Nucleus accumbens (tissue), 56 donors: ENCODE results near the gene RFWD3.
"Not testable (repeated sequence)": the region's sequence is repeated elsewhere in the genome, so short reads cannot be mapped to it uniquely, and the experiment has no call there.

Source experiments
- DNase-seq, 56 donors: peaks; one replicate each; lab custom pipeline; 2025; lab: John Stamatoyannopoulos, UW

The RFWD3 gene

DNA sequence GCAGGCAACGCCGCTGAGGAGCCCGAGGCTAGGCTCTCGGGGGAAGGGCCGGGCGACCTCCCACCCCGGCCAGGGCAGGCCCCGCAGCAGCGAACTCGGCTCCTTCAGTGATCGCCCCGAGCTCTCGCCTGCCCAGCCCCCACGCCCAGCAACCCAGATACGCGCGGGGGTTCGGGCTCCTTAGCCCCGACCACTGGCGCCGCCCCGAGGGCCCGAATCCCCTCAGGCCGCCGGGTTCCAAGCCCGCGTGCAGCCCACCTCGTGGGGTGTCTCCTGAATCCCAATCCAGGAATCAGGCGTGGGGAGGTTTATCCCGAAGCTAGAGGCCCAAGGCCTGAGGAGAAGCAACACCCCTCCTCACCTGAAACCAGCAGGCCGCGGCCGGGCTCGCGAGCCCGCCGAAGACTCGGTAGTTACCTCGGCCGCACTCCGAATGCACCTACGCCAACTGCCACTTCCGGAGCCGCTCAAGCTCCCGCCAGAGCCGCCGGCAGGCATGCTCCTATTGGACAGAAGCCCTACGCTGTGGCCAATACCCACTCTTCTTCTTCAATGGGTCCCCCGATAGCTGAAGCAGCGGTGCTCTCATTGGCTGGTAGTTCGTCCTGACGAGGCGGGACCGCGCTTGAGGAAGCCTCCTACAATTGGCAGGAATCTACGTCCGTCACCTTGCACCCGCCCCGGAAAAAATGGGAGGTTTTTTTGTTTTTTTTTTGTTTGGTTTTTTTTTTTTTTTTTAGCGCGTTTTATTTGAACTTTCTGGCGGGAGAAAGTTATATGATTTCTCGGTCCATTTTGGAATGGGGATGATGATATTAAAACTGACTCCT is at the start of gene RFWD3:
TSS of gene RFWD3 (minus strand) at position 453 of the 830 bp plus-strand sequence. CDS start 5,428 bp downstream, outside the sequence.
- peak; percentile 60 to 99 (median 96) for DNase-seq

DNA sequence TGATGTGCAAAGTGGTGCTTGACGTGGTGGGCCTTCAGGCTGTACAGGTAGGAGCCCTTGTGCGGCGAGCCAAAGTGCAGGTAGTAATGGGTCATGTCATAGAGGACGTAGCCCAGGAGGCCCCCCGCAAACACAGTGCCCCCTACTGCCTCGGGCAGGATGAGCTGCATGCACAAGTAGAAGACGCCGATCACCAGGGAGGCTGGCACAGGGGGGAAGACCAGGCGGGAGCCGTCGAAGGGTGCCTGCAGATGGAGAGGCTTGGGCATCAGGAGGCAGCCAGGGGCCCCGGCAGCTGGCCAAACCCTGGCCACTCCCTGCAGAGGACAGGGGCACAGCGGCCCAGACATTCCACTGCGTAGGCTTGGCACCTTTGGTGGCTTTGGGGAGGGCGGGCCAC is 49.7 kb upstream of the RFWD3 start:
- DNase-seq, result no peak

GRCh38 chr16:74713876-74714275 is 47.2 kb upstream of the RFWD3 start:
- no peak for DNase-seq

GRCh38 chr16:74713325-74713724 is 46.6 kb upstream of the RFWD3 start:
- peak in 2 of 56 donors; percentile 20 to 33 for DNase-seq

- no peak for DNase-seq
These were observed 45.3 kb upstream of the RFWD3 start for GRCh38 chr16:74711938-74712337.

- DNase-seq, result no peak
These were observed 43.7 kb upstream of the RFWD3 start for GRCh38 chr16:74710401-74710800.

DNA sequence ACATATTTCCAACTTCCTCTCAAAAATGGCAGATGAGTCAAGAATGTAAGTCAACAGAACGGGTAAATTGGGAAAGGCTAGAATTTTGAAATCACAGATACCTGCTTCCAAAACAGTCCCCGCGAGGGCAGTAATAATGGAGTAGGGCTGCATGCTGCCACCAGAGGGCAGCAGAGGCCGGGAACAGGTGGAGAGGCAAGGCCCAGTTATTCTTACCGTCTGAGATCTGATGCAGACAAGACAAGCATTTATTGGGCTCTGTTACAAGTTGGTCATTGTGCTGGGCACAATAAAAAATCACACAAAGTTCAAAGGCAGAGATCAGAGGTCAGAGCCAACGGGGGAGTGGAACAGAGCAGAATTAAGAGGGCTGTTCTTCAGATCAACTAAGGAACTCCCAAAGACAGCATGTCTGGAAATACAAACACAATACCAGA is 42.8 kb upstream of the RFWD3 start:
- peak in 52 of 56 donors; percentile 21 to 92 (median 78) for DNase-seq

GRCh38 chr16:74700438-74701225 is 34.0 kb upstream of the RFWD3 start, which contains the start of gene MLKL:
Gene MLKL (minus strand): TSS chr16:74700862. CDS start chr16:74695757, 5,105 bp downstream.
- peak in 4 of 56 donors; percentile 5 to 22 (median 19) for DNase-seq

GRCh38 chr16:74700116-74700437 is 33.4 kb upstream of the RFWD3 start:
- no peak for DNase-seq

- DNase-seq, result no peak
These were observed 33.0 kb upstream of the RFWD3 start for GRCh38 chr16:74699666-74700065.

- DNase-seq, result no peak
These were observed 31.5 kb upstream of the RFWD3 start for GRCh38 chr16:74698222-74698621.

DNA sequence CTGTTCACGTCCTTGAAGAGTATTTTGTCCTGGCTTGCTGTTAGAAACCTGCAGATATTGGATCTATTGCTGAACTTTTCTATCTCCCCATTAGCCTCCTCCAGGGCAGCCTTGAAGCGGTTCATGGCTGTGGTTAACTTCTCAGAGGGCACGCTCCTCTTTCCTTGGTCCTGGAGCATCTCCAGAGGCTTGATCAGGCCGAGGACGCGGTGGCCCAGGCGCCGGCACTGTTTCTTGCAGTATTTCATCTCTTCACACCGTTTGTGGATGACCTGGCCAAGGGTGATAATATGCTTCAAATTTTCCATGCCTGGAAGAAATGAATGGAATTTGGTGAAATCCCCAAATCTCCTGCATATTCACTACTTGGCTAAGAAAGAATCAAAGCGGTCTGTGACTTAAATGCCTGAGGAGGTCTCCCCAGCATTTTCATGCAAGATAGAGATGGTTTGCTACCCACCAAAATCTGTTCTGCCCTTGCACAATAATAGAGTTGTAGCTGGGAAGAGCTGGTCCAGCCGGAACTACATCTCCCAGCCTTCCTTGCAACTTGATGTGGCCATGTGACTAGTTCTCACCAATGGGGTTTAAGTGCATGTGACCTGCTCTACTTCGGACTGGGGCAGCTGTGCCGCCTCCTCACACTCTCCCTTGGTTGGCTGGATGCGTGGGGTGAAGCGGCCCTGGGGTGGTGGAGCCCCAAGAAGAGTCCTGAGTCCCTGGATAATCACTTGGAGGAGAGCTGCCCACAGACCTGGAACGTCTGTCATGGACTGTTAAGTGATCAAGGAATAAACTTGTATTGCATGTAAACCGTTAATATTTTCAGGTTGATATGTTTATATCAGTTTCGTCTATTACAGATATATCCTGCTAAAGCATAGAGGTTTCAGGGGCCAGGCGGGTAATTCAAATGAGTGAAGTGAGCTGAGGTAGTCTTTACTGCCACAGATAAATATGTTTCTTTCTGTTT is 29.1 kb upstream of the RFWD3 start:
- peak in 52 of 56 donors; percentile 31 to 93 (median 78) for DNase-seq

- no peak for DNase-seq
These were observed 24.6 kb upstream of the RFWD3 start for GRCh38 chr16:74691093-74691855.

DNA sequence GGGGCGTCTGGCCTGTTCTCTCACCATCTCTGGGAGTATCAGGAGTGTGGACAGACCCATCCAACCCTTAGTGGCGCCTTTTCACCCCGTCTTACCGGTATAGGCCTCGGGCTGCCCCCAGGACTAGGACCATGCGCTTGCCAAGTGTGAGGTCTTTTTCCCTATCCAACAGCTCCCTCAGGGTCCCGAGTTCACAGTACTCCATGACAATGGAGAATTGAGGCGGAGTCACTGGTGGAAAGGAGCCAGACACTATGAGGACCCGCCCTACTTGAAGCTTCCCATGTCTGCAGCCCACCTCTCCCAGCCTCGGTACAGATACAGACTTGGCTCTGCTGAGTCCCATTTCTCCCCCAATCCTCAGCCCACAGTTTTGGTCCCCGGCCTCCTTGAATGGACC is 15.9 kb upstream of the RFWD3 start:
- DNase-seq, result no peak

DNA sequence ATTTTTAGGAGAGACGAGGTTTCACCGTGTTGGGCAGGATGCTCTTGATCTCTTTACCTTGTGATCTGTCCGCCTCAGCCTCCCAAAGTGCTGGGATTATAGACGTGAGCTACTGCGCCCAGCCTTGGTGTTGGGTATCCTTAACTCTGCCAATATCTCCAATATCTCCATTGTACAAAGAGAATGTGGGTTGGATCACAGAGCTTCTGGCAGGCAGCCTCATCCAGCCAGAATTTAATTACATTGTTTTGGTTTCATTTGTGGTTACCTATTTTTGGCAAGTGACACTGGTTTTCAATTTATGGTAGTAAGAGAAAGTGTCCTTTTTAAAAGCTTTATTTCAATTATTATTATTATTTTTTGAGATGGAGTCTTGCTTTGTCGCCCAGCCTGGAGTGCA is 14.0 kb upstream of the RFWD3 start:
- DNase-seq, result no peak

DNA sequence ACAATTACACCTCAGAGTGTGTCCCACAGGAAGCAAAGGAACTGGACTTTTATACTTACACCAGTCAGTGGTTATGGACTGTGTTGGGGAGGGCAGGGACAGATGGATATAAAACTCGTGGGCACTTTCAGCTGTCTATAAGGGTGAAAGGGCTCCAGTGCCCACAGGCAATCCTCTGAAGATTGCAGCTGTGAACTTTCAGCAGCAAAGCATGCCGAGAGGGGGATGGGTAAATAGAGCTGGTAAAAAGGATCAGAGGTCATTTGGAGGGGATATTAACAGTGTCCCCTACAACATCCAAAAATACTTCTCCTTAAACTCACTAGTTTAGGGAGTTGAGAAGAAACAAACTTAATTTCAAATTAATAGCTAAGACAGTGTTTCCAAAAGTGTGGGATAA is 13.3 kb upstream of the RFWD3 start:
- DNase-seq, result no peak

GRCh38 chr16:74677868-74678267 is 11.2 kb upstream of the RFWD3 start:
- no peak for DNase-seq

DNA sequence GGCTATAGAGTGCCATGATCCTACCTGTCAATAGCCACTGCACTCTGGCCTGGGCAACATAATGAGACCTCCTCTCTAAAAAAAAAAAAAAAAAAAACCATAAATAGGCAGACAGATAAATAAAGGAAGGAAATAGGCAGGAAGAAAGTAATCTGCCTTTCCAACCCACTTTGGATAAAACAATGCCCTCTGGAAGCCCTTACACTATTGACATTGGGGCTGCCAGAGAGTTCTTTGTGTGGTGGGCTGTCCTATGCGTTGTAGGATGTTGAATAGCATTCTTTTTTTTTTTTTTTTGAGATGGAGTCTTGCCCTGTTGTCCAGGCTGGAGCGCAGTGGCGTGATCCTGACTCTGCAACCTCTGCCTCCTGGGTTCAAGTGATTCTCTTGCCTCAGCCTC is 7.2 kb upstream of the RFWD3 start:
- DNase-seq, result no peak

GRCh38 chr16:74668877-74669276 is 2.2 kb upstream of the RFWD3 start:
- not testable (repeated sequence) for DNase-seq
